ENCODE measurements around the gene TMEFF1.

TMEFF1 gene

GRCh38 chr9:100540327-100540726, 67.4 kb downstream of the TMEFF1 start:
- H3K9me3 ChIP-seq (ENCODE audit: insufficient read depth, low read length): no peaks in the 10 kb centered on the region
- no peaks in the 10 kb centered on the region for H3F3A ChIP-seq (ENCODE audit: insufficient read depth)
- no peak overlapping the region for H3K4me2 ChIP-seq (ENCODE audit: low read depth, low read length, poor library complexity, severe bottlenecking)
- no peak for TF ChIP-seq EZH2phosphoT487 (conservative IDR thresholded peaks at IDR 0.05; ENCODE audit: low read length)
- H3K79me2 ChIP-seq (ENCODE audit: insufficient read depth, low read length): no peaks in the 10 kb centered on the region
- H4K20me1 ChIP-seq (ENCODE audit: low read depth, low read length): no peaks in the 10 kb centered on the region
- no peak overlapping the region for H3K4me3 ChIP-seq (ENCODE audit: insufficient read depth, low read length, poor library complexity, severe bottlenecking)
- H3K9me2 ChIP-seq (replicated peaks; ENCODE audit: insufficient read depth, low read length): no peaks in the 10 kb centered on the region
- no peak overlapping the region for H2AFZ ChIP-seq (ENCODE audit: low read depth, low read length, severe bottlenecking)
- no peak overlapping the region for H3K9ac ChIP-seq (ENCODE audit: low read length)
- H3K27ac ChIP-seq (ENCODE audit: low read depth, low read length): no peak overlapping the region
- H3K27me3 ChIP-seq (ENCODE audit: low read length): no peaks in the 10 kb centered on the region
- H3K36me3 ChIP-seq (ENCODE audit: low read length): no peaks in the 10 kb centered on the region

DNA sequence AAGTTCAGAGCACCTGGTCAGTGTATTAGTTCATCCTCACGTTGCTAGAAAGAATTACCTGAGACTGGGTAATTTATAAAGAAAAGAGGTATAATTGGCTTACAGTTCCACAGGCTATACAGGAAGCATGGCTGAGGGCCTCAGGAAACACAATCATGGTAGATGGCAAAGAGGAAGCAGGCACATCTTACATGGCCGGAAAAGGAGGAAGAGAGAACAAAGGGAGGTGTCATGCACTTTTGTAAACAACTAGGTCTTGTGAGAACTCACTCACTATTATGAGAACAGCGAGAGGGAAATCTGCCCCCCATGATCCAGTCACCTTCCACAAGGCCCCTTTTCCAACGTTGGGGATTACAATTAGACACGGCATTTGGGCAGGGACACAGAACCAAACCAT, 76.1 kb downstream of the TMEFF1 start:
- H2AFZ ChIP-seq (ENCODE audit: low read depth, low read length, severe bottlenecking): no peak overlapping the region
- H3K9me2 ChIP-seq (replicated peaks; ENCODE audit: insufficient read depth, low read length): no peaks in the 10 kb centered on the region
- H3K9ac ChIP-seq (ENCODE audit: low read length): no peak overlapping the region
- H3K9me3 ChIP-seq (ENCODE audit: insufficient read depth, low read length): no peaks in the 10 kb centered on the region
- no peak overlapping the region for H3K4me2 ChIP-seq (ENCODE audit: low read depth, low read length, poor library complexity, severe bottlenecking)
- H3F3A ChIP-seq (ENCODE audit: insufficient read depth): no peaks in the 10 kb centered on the region
- no peaks in the 10 kb centered on the region for H3K79me2 ChIP-seq (ENCODE audit: insufficient read depth, low read length)
- no peaks in the 10 kb centered on the region for H3K36me3 ChIP-seq (ENCODE audit: low read length)
- H3K27ac ChIP-seq (ENCODE audit: low read depth, low read length): no peak overlapping the region
- no peaks in the 10 kb centered on the region for H3K27me3 ChIP-seq (ENCODE audit: low read length)
- H3K4me3 ChIP-seq (ENCODE audit: insufficient read depth, low read length, poor library complexity, severe bottlenecking): no peak overlapping the region
- TF ChIP-seq EZH2phosphoT487 (conservative IDR thresholded peaks at IDR 0.05; ENCODE audit: low read length): no peak
- TF ChIP-seq, protein P1, sequence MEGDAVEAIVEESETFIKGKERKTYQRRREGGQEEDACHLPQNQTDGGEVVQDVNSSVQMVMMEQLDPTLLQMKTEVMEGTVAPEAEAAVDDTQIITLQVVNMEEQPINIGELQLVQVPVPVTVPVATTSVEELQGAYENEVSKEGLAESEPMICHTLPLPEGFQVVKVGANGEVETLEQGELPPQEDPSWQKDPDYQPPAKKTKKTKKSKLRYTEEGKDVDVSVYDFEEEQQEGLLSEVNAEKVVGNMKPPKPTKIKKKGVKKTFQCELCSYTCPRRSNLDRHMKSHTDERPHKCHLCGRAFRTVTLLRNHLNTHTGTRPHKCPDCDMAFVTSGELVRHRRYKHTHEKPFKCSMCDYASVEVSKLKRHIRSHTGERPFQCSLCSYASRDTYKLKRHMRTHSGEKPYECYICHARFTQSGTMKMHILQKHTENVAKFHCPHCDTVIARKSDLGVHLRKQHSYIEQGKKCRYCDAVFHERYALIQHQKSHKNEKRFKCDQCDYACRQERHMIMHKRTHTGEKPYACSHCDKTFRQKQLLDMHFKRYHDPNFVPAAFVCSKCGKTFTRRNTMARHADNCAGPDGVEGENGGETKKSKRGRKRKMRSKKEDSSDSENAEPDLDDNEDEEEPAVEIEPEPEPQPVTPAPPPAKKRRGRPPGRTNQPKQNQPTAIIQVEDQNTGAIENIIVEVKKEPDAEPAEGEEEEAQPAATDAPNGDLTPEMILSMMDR (IDR thresholded peaks at IDR 0.05; ENCODE audit: insufficient read depth, low read length, poor library complexity, severe bottlenecking): no peak
- H4K20me1 ChIP-seq (ENCODE audit: low read depth, low read length): no peaks in the 10 kb centered on the region

DNA sequence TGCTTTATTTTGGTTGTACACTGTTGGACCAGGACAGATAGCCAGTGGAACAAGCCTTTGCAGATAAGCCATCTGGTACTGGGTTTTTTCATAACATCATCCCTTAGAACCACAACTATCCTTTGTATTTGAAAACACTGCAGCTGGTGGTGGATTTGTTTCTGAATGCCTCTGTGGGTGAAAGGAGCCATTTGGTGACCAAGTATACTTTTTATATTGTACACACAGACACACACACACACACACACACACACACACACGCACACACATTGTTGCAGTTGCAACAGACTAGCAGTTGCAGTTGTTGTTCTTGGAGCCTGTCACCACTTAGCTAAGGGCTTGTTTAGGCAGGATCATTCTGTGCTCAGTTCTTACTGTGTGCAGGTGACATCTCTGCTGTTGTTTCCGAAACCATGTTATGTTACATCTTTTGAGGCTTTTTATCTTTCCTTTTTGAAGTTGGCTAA, 82.0 kb downstream of the TMEFF1 start:
- no peak overlapping the region for H3K9ac ChIP-seq (ENCODE audit: low read length)
- H3K27me3 ChIP-seq (ENCODE audit: low read length): no peaks in the 10 kb centered on the region
- no peaks in the 10 kb centered on the region for H4K20me1 ChIP-seq (ENCODE audit: low read depth, low read length)
- H3K4me3 ChIP-seq (ENCODE audit: insufficient read depth, low read length, poor library complexity, severe bottlenecking): no peak overlapping the region
- no peak overlapping the region for H3K4me2 ChIP-seq (ENCODE audit: low read depth, low read length, poor library complexity, severe bottlenecking)
- no peak overlapping the region for H3K27ac ChIP-seq (ENCODE audit: low read depth, low read length)
- no peaks in the 10 kb centered on the region for H3K36me3 ChIP-seq (ENCODE audit: low read length)
- no peaks in the 10 kb centered on the region for H3F3A ChIP-seq (ENCODE audit: insufficient read depth)
- H3K79me2 ChIP-seq (ENCODE audit: insufficient read depth, low read length): no peaks in the 10 kb centered on the region
- no peaks in the 10 kb centered on the region for H3K9me3 ChIP-seq (ENCODE audit: insufficient read depth, low read length)
- no peak overlapping the region for H2AFZ ChIP-seq (ENCODE audit: low read depth, low read length, severe bottlenecking)
- H3K9me2 ChIP-seq (replicated peaks; ENCODE audit: insufficient read depth, low read length): no peaks in the 10 kb centered on the region
- TF ChIP-seq EZH2phosphoT487 (conservative IDR thresholded peaks at IDR 0.05; ENCODE audit: low read length): no peak
- TF ChIP-seq, protein P1 (IDR thresholded peaks at IDR 0.05; ENCODE audit: insufficient read depth, low read length, poor library complexity, severe bottlenecking): no peak

- Histone ChIP-seq H3K4me2 (ENCODE audit: low read depth, low read length, poor library complexity, severe bottlenecking) (no peak overlapping the region), H3K9me2 (replicated peaks; ENCODE audit: insufficient read depth, low read length) (no peaks in the 10 kb centered on the region)
- no peak for TF ChIP-seq EZH2phosphoT487 (conservative IDR thresholded peaks at IDR 0.05; ENCODE audit: low read length)
- TF ChIP-seq, protein P1 (IDR thresholded peaks at IDR 0.05; ENCODE audit: insufficient read depth, low read length, poor library complexity, severe bottlenecking): no peak
Observed at GRCh38 chr9:100555471-100555870, 82.5 kb downstream of the TMEFF1 start.

More at GRCh38 chr9:100555471-100555870, 82.5 kb downstream of the TMEFF1 start:
- Histone ChIP-seq H2AFZ (ENCODE audit: low read depth, low read length, severe bottlenecking) (no peak overlapping the region), H3K79me2 (ENCODE audit: insufficient read depth, low read length) (no peaks in the 10 kb centered on the region), H3K9me3 (ENCODE audit: insufficient read depth, low read length) (no peaks in the 10 kb centered on the region), H3F3A (ENCODE audit: insufficient read depth) (no peaks in the 10 kb centered on the region), H3K4me3 (ENCODE audit: insufficient read depth, low read length, poor library complexity, severe bottlenecking) (no peak overlapping the region), H4K20me1 (ENCODE audit: low read depth, low read length) (no peaks in the 10 kb centered on the region), H3K27me3 (ENCODE audit: low read length) (no peaks in the 10 kb centered on the region), H3K36me3 (ENCODE audit: low read length) (no peaks in the 10 kb centered on the region), H3K27ac (ENCODE audit: low read depth, low read length) (no peak overlapping the region), H3K9ac (ENCODE audit: low read length) (no peak overlapping the region)

Data from SU-DHL-6 (cell line).